H1 (cell line): ENCODE results near the gene RNF157. TPM values are rescaled to one million over a fixed set of nuclear protein-coding genes. Genes with fewer than 3 reads are reported as not detected.

Experiments
- CTCF ChIA-PET: fragments of 300-600 bp; sonication (Branson Sonifier 250); formaldehyde crosslinking; loops from one replicate; lab custom pipeline; 2021; ENCODE audit not compliant: partially characterized antibody; lab: Charles Lee
- POLR2A ChIA-PET: fragments of 300-600 bp; sonication (Branson Sonifier 250); formaldehyde crosslinking; loops from one replicate; lab custom pipeline; 2021; ENCODE audit warnings: inconsistent platforms; ENCODE audit not compliant: partially characterized antibody; lab: Charles Lee
- DNase-seq, 2 experiments: peaks; one replicate each; pipeline versions ENCODE4 v3.0.0 to v3.0.0-alpha.2; 2010 to 2022; ENCODE audit warnings: low spot score in 2 of 2, low read depth in 1 of 2, mixed read lengths in 1 of 2
- FAIRE-seq: peaks from 2 replicates; lab custom pipeline; 2011; peaks lifted over from hg19 to GRCh38; lab: Jason Lieb, UNC
- H2AFZ ChIP-seq: 2 replicates; pipeline ENCODE4 v1.8.1; 2012; ENCODE audit warnings: low read length, inconsistent platforms
- H2AK5ac ChIP-seq: 2 replicates; pipeline ENCODE4 v1.6.1; 2013; ENCODE audit warnings: low read depth, low read length
- H2BK120ac ChIP-seq: replicated peaks from 2 replicates; pipeline ENCODE3; 2013; ENCODE audit warnings: low read depth, low read length, inconsistent platforms
- H2BK12ac ChIP-seq: 2 replicates; pipeline ENCODE4 v1.6.1; 2013; ENCODE audit warnings: low read depth, low read length
- H2BK15ac ChIP-seq: 2 replicates; pipeline ENCODE4 v1.6.1; 2013; ENCODE audit warnings: low read length
- H2BK20ac ChIP-seq: 2 replicates; pipeline ENCODE4 v1.6.1; 2013; ENCODE audit warnings: low read length
- H2BK5ac ChIP-seq: 2 replicates; pipeline ENCODE4 v1.6.1; 2013; ENCODE audit warnings: low read depth, low read length
- H3K14ac ChIP-seq: 2 replicates; pipeline ENCODE4 v1.6.1; 2013; ENCODE audit warnings: inconsistent platforms; ENCODE audit not compliant: insufficient read length
- H3K18ac ChIP-seq: 2 replicates; pipeline ENCODE4 v1.6.1; 2013; ENCODE audit warnings: low read length; ENCODE audit errors: extremely low read depth
- H3K23ac ChIP-seq: 2 replicates; pipeline ENCODE4 v1.6.1; 2013; ENCODE audit warnings: inconsistent platforms; ENCODE audit not compliant: insufficient read length
- H3K23me2 ChIP-seq: 2 replicates; pipeline ENCODE4 v1.6.1; 2013; ENCODE audit warnings: low read depth, low read length
- H3K27ac ChIP-seq: 2 replicates; pipeline ENCODE4 v1.6.1; 2011; ENCODE audit warnings: low read depth, low read length, inconsistent platforms
- H3K27me3 ChIP-seq, 4 experiments: replicated peaks in 1 of 4; 1 replicate in 1 of 4; 2 replicates in 3 of 4; pipeline versions ENCODE4 v1.6.1 to v1.8.1; 2011 to 2013; ENCODE audit warnings: low read length in 3 of 4, mild to moderate bottlenecking in 3 of 4, inconsistent platforms in 2 of 4, mixed read lengths in 2 of 4, moderate library complexity in 1 of 4; ENCODE audit not compliant: control insufficient read depth in 3 of 4, insufficient read depth in 3 of 4; ENCODE audit errors: extremely low read depth in 1 of 4
- H3K36me3 ChIP-seq, 4 experiments: 2 replicates each; pipeline versions ENCODE4 v1.6.1 to v1.8.1; 2011 to 2013; ENCODE audit warnings: mild to moderate bottlenecking in 4 of 4, low read length in 3 of 4, moderate library complexity in 2 of 4, control low read depth in 1 of 4, inconsistent platforms in 1 of 4; ENCODE audit not compliant: insufficient read depth in 4 of 4, control insufficient read depth in 2 of 4
- H3K4ac ChIP-seq: replicated peaks from 2 replicates; pipeline ENCODE3; 2013; ENCODE audit warnings: low read length, low read depth, mixed read lengths, inconsistent platforms; ENCODE audit not compliant: insufficient read length
- H3K4me1 ChIP-seq, 4 experiments: replicated peaks in 1 of 4; 1 replicate in 1 of 4; 2 replicates in 3 of 4; pipeline versions ENCODE4 v1.6.1 to v1.8.1; 2011 to 2013; ENCODE audit warnings: low read length in 3 of 4, inconsistent platforms in 2 of 4, mixed read lengths in 1 of 4; ENCODE audit not compliant: insufficient read depth in 4 of 4, control insufficient read depth in 3 of 4
- H3K4me2 ChIP-seq, 2 experiments: 2 replicates each; pipeline versions ENCODE4 v1.6.1 to v1.8.1; 2011 to 2013; ENCODE audit warnings: low read depth in 2 of 2, low read length in 2 of 2, control low read depth in 1 of 2, inconsistent platforms in 1 of 2, mild to moderate bottlenecking in 1 of 2; ENCODE audit not compliant: insufficient read depth in 1 of 2
- H3K4me3 ChIP-seq, 4 experiments: fragments of 200-600, 300-600 bp in 1 of 4; sonication (generic), shearing (Covaris generic), sonication (Bioruptor Twin) in 1 of 4; 2 replicates each; pipeline versions ENCODE4 v1.5.1 to v1.8.1; 2011 to 2016; ENCODE audit warnings: low read length in 4 of 4, low read depth in 3 of 4, control low read depth in 2 of 4, inconsistent platforms in 2 of 4, mild to moderate bottlenecking in 2 of 4, mixed read lengths in 1 of 4, moderate library complexity in 1 of 4; ENCODE audit not compliant: insufficient read depth in 2 of 4; ENCODE audit errors: extremely low read depth in 1 of 4
- H3K56ac ChIP-seq: replicated peaks from 2 replicates; pipeline ENCODE3; 2013; ENCODE audit warnings: low read depth, mild to moderate bottlenecking, mixed read lengths, low read length, inconsistent platforms; ENCODE audit not compliant: insufficient read length
- H3K79me1 ChIP-seq: 2 replicates; pipeline ENCODE4 v1.6.1; 2013; ENCODE audit warnings: low read depth, low read length, control low read depth
- H3K79me2 ChIP-seq, 2 experiments: 2 replicates each; pipeline versions ENCODE4 v1.6.1 to v1.8.1; 2012 to 2013; ENCODE audit warnings: low read length in 2 of 2, mild to moderate bottlenecking in 2 of 2, inconsistent platforms in 1 of 2; ENCODE audit not compliant: insufficient read depth in 2 of 2, control insufficient read depth in 1 of 2
- H3K9ac ChIP-seq, 4 experiments: replicated peaks in 1 of 4; 1 replicate in 1 of 4; 2 replicates in 3 of 4; pipeline versions ENCODE4 v1.6.1 to v1.8.1; 2011 to 2013; ENCODE audit warnings: low read depth in 3 of 4, low read length in 3 of 4, control low read depth in 2 of 4, mild to moderate bottlenecking in 2 of 4, moderate library complexity in 2 of 4, inconsistent platforms in 1 of 4; ENCODE audit errors: extremely low read depth in 1 of 4
- H3K9me3 ChIP-seq, 2 experiments: 2 replicates each; pipeline versions ENCODE4 v1.6.1 to v1.8.1; 2012 to 2013; ENCODE audit warnings: mild to moderate bottlenecking in 2 of 2, moderate library complexity in 2 of 2, control low read depth in 1 of 2, inconsistent platforms in 1 of 2, low read depth in 1 of 2, low read length in 1 of 2, mixed read lengths in 1 of 2; ENCODE audit not compliant: insufficient read depth in 2 of 2
- H4K20me1 ChIP-seq, 2 experiments: replicated peaks in 1 of 2; 2 replicates each; pipeline versions ENCODE3 to v1.8.1; 2011 to 2013; ENCODE audit warnings: inconsistent platforms in 2 of 2, low read length in 2 of 2, mild to moderate bottlenecking in 1 of 2; ENCODE audit not compliant: insufficient read depth in 2 of 2, control insufficient read depth in 1 of 2
- H4K5ac ChIP-seq: 2 replicates; pipeline ENCODE4 v1.6.1; 2013; ENCODE audit warnings: low read length, low read depth, mixed read lengths, inconsistent platforms; ENCODE audit not compliant: insufficient read length
- H4K8ac ChIP-seq: 2 replicates; pipeline ENCODE4 v1.8.0; 2013; ENCODE audit warnings: mild to moderate bottlenecking, moderate library complexity, low read length, inconsistent platforms; ENCODE audit not compliant: insufficient read depth; ENCODE audit errors: extremely low read depth
- H4K91ac ChIP-seq: replicated peaks from 2 replicates; pipeline ENCODE3; 2013; ENCODE audit warnings: low read length, mixed read lengths, inconsistent platforms; ENCODE audit not compliant: insufficient read length
- CBX8 ChIP-seq: fragments of 300-800, 300-1000 bp; sonication (generic); IDR thresholded peaks from 2 replicates; pipeline ENCODE4 v1.7.1; 2016; ENCODE audit warnings: low read depth, low read length, borderline replicate concordance
- E2F6 ChIP-seq: IDR thresholded peaks from 2 replicates; pipeline ENCODE4 v1.6.1; 2012; ENCODE audit warnings: inconsistent platforms
- JUN ChIP-seq: IDR thresholded peaks from 2 replicates; pipeline ENCODE4 v1.6.1; 2011; ENCODE audit warnings: low read depth, mild to moderate bottlenecking, improper control_type of control experiment, low read length
- KDM5A ChIP-seq: fragments of 200-600 bp; IDR thresholded peaks from 2 replicates; pipeline ENCODE4 v1.7.1; 2012; ENCODE audit warnings: mild to moderate bottlenecking, low read length, inconsistent platforms, mixed read lengths
- RAD21 ChIP-seq, 2 experiments: IDR thresholded peaks in 1 of 2; conservative IDR thresholded peaks in 1 of 2; 2 replicates each; pipeline ENCODE4 v1.6.1; 2011; ENCODE audit warnings: low read depth in 2 of 2, low read length in 2 of 2, improper control_type of control experiment in 1 of 2, inconsistent platforms in 1 of 2, mild to moderate bottlenecking in 1 of 2, moderate library complexity in 1 of 2
- RXRA ChIP-seq: IDR thresholded peaks from 2 replicates; pipeline ENCODE4 v1.6.1; 2011; ENCODE audit warnings: low read depth, mild to moderate bottlenecking, low read length, moderate library complexity; ENCODE audit not compliant: insufficient read depth
- SP2 ChIP-seq: IDR thresholded peaks from 2 replicates; pipeline ENCODE4 v1.6.1; 2012; ENCODE audit warnings: mild to moderate bottlenecking, low read length, inconsistent platforms
- TBP ChIP-seq: IDR thresholded peaks from 2 replicates; pipeline ENCODE4 v1.6.1; 2011; ENCODE audit warnings: low read depth, low read length, improper control_type of control experiment
- WGBS, 2 experiments: shearing (Covaris generic) in 1 of 2; methylation state at CpG; one replicate each; pipeline versions ENCODE4 v1.1.6 to v1.1.7; 2013 to 2015; ENCODE audit warnings: low lambda C conversion rate in 2 of 2, mixed read lengths in 2 of 2, inconsistent platforms in 1 of 2, low coverage in 1 of 2, missing lambda C conversion rate in 1 of 2; ENCODE audit not compliant: insufficient replicate concordance in 2 of 2, insufficient coverage in 1 of 2, insufficient read length in 1 of 2; ENCODE audit errors: extremely low coverage in 1 of 2, missing lambda C conversion rate in 1 of 2; 5-methylcytosine and 5-hydroxymethylcytosine counted together
- polyA plus RNA-seq, 7 experiments: library from polyadenylated mRNA; depleted of rRNA in 3 of 7; stranded (reverse) in 5 of 7; unstranded in 2 of 7; fragments of >200 nt in 5 of 7; fragments of 200-250 nt in 2 of 7; gene quantifications; 1 replicate in 5 of 7; 2 replicates in 1 of 7; 4 replicates in 1 of 7; pipeline versions ENCODE4 v1.2.1 to v1.2.3, GENCODE V29; 2011 to 2013; ENCODE audit warnings: missing spikeins in 2 of 7, mixed read lengths in 2 of 7
- total RNA-seq: library from RNA; stranded (reverse); fragmentation: NEBNext Ultra II Directional; extraction: Animal tissue kit (Norgen Biotek cat#: 25700); gene quantifications from 2 replicates; pipeline ENCODE4 v1.2.1, GENCODE V29; 2021
- TF ChIP-seq, protein P1 (sequence below): IDR thresholded peaks from 2 replicates; pipeline ENCODE4 v1.6.1; 2011; ENCODE audit warnings: low read depth, mild to moderate bottlenecking, low read length; ENCODE audit not compliant: insufficient read depth

The RNF157 gene
- total and polyA plus RNA-seq, 2 of the 8 experiments (the other 6 are each of a cell fraction or from before 2014, with no cell fraction given), result 13.4 to 16.7 TPM

- peaks cover 5 to 14% (median 8%) of the 10 kb centered on the region in 4 experiments for H3K4me1 ChIP-seq
- no peak within 1 kb of the TSS for H2BK20ac ChIP-seq
- H2BK5ac ChIP-seq, result peak within 1 kb of the TSS; percentile 66; the same call in 1 of the 2 replicates
- H2AK5ac ChIP-seq, result no peak within 1 kb of the TSS
- CTCF ChIA-PET, result interaction anchor here (0.9 to 4.4 kb wide), 3 partner anchors 13 to 141 kb away, joined by 3 to 35 read pairs (median 4); no protein-coding TSS in a partner anchor
- H3K56ac ChIP-seq, result no peak within 1 kb of the TSS
- peak within 1 kb of the TSS; percentile 71 for H4K5ac ChIP-seq
- H3K4ac ChIP-seq, result no peak within 1 kb of the TSS
- H3K23me2 ChIP-seq, result no peaks in the 10 kb centered on the region
- no peak for FAIRE-seq
- H2BK15ac ChIP-seq, result no peak within 1 kb of the TSS
- peaks cover 3 to 24% of the 10 kb centered on the region in 2 experiments; a peak in 3 of 4 replicates for H3K79me2 ChIP-seq
- H3K36me3 ChIP-seq, result no peaks in the 10 kb centered on the region
- H3K14ac ChIP-seq, result no peak within 1 kb of the TSS
- H2BK120ac ChIP-seq, result no peak within 1 kb of the TSS
- no peaks in the 10 kb centered on the region for H3K9me3 ChIP-seq
- 0% methylated on average over 46 of the region's 94 CpGs; no CpG with 5 or more reads in 1 of the 2 experiments for WGBS, 2 experiments
- peak; percentile 92 to 97 for DNase-seq
- H4K20me1 ChIP-seq, result no peaks in the 10 kb centered on the region
- peak within 1 kb of the TSS; percentile 62 to 80 (median 70) for H3K9ac ChIP-seq
- H3K4me3 ChIP-seq, result peak within 1 kb of the TSS; percentile 66 to 82 (median 78)
- no peak within 1 kb of the TSS for H2AFZ ChIP-seq
- POLR2A ChIA-PET, result interaction anchor here (0.7 to 2.0 kb wide), 12 partner anchors 9 to 162 kb away, joined by 3 to 6 read pairs (median 4); partner anchors contain the start of gene EXOC7
- H3K27ac ChIP-seq, result 0 out of 2 replicates have a peak within 1 kb of the TSS, but pooled peaks have one; percentile 28
- H4K91ac ChIP-seq, result no peak within 1 kb of the TSS
- no peaks in the 10 kb centered on the region; a peak in 1 of 7 replicates for H3K27me3 ChIP-seq
- peak within 1 kb of the TSS; percentile 70 to 77 for H3K4me2 ChIP-seq
- peaks cover 2% of the 10 kb centered on the region; the same call in 1 of the 2 replicates for H3K79me1 ChIP-seq
- H4K8ac ChIP-seq, result peak within 1 kb of the TSS; percentile 88
- no peak within 1 kb of the TSS for H2BK12ac ChIP-seq
- no peak within 1 kb of the TSS for H3K23ac ChIP-seq
- H3K18ac ChIP-seq, result no peak within 1 kb of the TSS; the same call in 1 of the 2 replicates
- TF ChIP-seq JUN, result no peak
- TF ChIP-seq RAD21 (IDR thresholded peaks at IDR 0.05 in 1 of 2, conservative IDR thresholded peaks at IDR 0.05 in 1 of 2; ENCODE audit: low read depth in 2 of 2, low read length in 2 of 2), result no peak
- TF ChIP-seq, protein P1, sequence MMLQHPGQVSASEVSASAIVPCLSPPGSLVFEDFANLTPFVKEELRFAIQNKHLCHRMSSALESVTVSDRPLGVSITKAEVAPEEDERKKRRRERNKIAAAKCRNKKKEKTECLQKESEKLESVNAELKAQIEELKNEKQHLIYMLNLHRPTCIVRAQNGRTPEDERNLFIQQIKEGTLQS, result peak; percentile 49; the same call in 1 of the 2 replicates
- no peak for TF ChIP-seq RXRA
- TF ChIP-seq E2F6, result no peak
- TF ChIP-seq TBP, result peak; percentile 64; the same call in 1 of the 2 replicates
- TF ChIP-seq KDM5A, result no peak
- no peak for TF ChIP-seq CBX8
- TF ChIP-seq SP2, result 0 out of 2 replicates have a peak, but pooled peaks have one; percentile 32
Observed at GRCh38 chr17:76264755-76265623, 24.7 kb upstream of the RNF157 start, which contains the start of gene UBALD2. Gene UBALD2, plus strand, starts transcription at chr17:76265348. Its CDS starts 158 bp downstream, at chr17:76265506.
